ENCODE results near the gene TSPAN9. TPM values are rescaled to one million over a fixed set of nuclear protein-coding genes. Genes with fewer than 3 reads are reported as not detected.

The TSPAN9 gene
- total and polyA plus RNA-seq, 2 of the 4 experiments (the other 2 are of a cell fraction) = 17.7 to 39.1 TPM

DNA sequence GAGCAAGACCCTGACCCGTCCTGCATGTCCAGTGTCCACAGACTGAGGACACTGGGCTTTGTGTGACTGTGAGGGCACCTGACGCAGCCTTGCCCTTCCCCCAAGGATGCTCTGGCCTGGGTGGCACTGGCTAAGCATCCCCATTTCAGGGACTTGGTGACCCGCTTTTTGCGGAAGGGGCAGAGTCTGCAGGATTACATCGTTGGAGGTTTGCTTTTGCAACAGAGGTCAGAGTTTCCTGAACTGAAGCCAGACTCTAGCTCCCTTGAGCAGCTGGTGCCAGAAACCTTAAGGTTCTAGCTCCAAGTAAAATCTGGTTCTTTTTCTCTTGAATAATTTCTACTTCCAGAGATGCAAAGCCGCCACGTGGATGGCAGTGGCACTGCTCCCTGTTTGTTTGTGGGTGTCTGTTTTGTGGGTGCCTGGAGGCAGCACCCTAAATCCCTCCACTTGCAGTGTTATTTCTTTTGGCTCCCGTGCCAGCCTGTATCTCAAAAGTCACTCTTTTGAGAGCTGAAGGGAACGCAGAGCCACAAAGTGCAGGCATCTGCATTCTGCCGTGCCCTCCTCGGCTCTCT is 184.7 kb downstream of the TSPAN9 start:
- H2AK5ac ChIP-seq (ENCODE audit: low read depth, low read length) = no peak overlapping the region; the same call in 1 of the 2 replicates
- ATAC-seq (ENCODE audit: low read depth) (no peak; the same call in 1 of the 2 replicates), DNase-seq (peak; percentile 28)
- in situ Hi-C loops (cut with MboI; ENCODE audit: low sequenced_read_pairs) (no loop called here), dilution Hi-C loops (cut with HindIII; ENCODE audit: low sequenced_read_pairs, unreplicated experiment) (no loop called here), intact Hi-C loops (cut with micrococcal nuclease) (loop anchor here (1.0 kb wide), 1 partner anchor 127 kb away; no protein-coding TSS in a partner anchor)
- WGBS, 2 experiments (ENCODE audit: extremely low coverage in 2 of 2, insufficient read length in 1 of 2) = 39% methylated on average over 3 of the region's 11 CpGs; no CpG with 5 or more reads in 1 of the 2 experiments
- H4K8ac ChIP-seq (ENCODE audit: low read depth in 2 of 2, low read length in 2 of 2) = no peak overlapping the region
- POLR2A ChIA-PET (ENCODE audit: unreplicated experiment) = no interaction called here
- H3K4me2 ChIP-seq (ENCODE audit: low read depth, low read length) = no peak overlapping the region
- peaks cover 5% of the 10 kb centered on the region; the same call in 1 of the 2 replicates for H3K4me1 ChIP-seq (ENCODE audit: control insufficient read depth, insufficient read depth, low read length)
- H3K36me3 ChIP-seq (ENCODE audit: control insufficient read depth, insufficient read depth, low read length) = no peaks in the 10 kb centered on the region
- TF ChIP-seq MXI1 (IDR thresholded peaks at IDR 0.05; ENCODE audit: borderline replicate concordance, low read depth, low read length) (no peak), CTCF (conservative IDR thresholded peaks at IDR 0.05; ENCODE audit: low read depth, low read length) (0 out of 2 replicates have a peak, but pooled peaks have one; percentile 3)
- H2BK5ac ChIP-seq (ENCODE audit: low read depth, low read length, poor library complexity, severe bottlenecking) = no peak overlapping the region
- H3K14ac ChIP-seq (replicated peaks; ENCODE audit: low read depth, low read length) = no peak overlapping the region
- H2AK9ac ChIP-seq (replicated peaks; ENCODE audit: low read depth, low read length, poor library complexity) = no peak overlapping the region
- peaks cover 4% of the 10 kb centered on the region; the same call in 1 of the 2 replicates for H4K20me1 ChIP-seq (ENCODE audit: insufficient read depth, low read length)
- H3K56ac ChIP-seq (ENCODE audit: extremely low read depth, insufficient read depth, low read length) = no peak overlapping the region
- no peak overlapping the region for H4K91ac ChIP-seq (ENCODE audit: insufficient read depth, low read depth, low read length)
- 0 out of 2 replicates have a peak, but pooled peaks cover 3% of the 10 kb centered on the region for H3K9me1 ChIP-seq (ENCODE audit: insufficient read depth, low read length)
- no peak overlapping the region for H2AFZ ChIP-seq (replicated peaks; ENCODE audit: low read length, poor library complexity)
- H2BK120ac ChIP-seq (ENCODE audit: low read depth, low read length) = no peak overlapping the region
- BruUV-seq (replicated peaks) = no TSS peak
- no peak overlapping the region for H2BK20ac ChIP-seq (ENCODE audit: low read depth, low read length)
- no peak overlapping the region for H4K5ac ChIP-seq (ENCODE audit: low read depth, low read length)
- no peak overlapping the region for H3K23ac ChIP-seq (ENCODE audit: low read depth, low read length)
- CTCF ChIA-PET = interaction anchor here (0.8 kb wide), 1 partner anchor 100 kb away, joined by 4 read pairs; no protein-coding TSS in a partner anchor
- no peaks in the 10 kb centered on the region for H3K9me3 ChIP-seq (ENCODE audit: control insufficient read depth, insufficient read depth, low read length)
- H3K18ac ChIP-seq (ENCODE audit: low read depth, low read length) = no peak overlapping the region
- no peak overlapping the region for H3K9ac ChIP-seq (ENCODE audit: low read depth, low read length)
- H3K79me1 ChIP-seq (ENCODE audit: low read depth in 1 of 2, low read length in 2 of 2) = no peaks in the 10 kb centered on the region
- no peak overlapping the region for H3K27ac ChIP-seq (ENCODE audit: insufficient read depth, low read length)
- H3K4ac ChIP-seq (ENCODE audit: low read depth, low read length) = no peak overlapping the region
- no peaks in the 10 kb centered on the region; the same call in 1 of the 2 replicates for H3K27me3 ChIP-seq (ENCODE audit: control insufficient read depth, insufficient read depth, low read length)
- H2BK15ac ChIP-seq (ENCODE audit: low read depth, low read length) = no peak overlapping the region
- H3K4me3 ChIP-seq (ENCODE audit: insufficient read depth, low read depth, low read length) = no peak overlapping the region
